H4 (cell line): ENCODE results near the gene PTPRN2. TPM values are rescaled to one million over a fixed set of nuclear protein-coding genes. Genes with fewer than 3 reads are reported as not detected.
"Not testable (repeated sequence)": the region's sequence is repeated elsewhere in the genome, so short reads cannot be mapped to it uniquely, and the experiment has no call there.

ENCODE experiments used
- DNase-seq: peaks from one replicate; pipeline ENCODE4 v3.0.0-alpha.2; 2015; ENCODE audit warnings: low spot score
- total RNA-seq: library from RNA; depleted of rRNA; stranded (reverse); fragments of >200 nt; shearing (Covaris generic); gene quantifications from 2 replicates; pipeline ENCODE4 v1.2.3, GENCODE V29; 2014

The PTPRN2 gene
- total RNA-seq, 1 experiment from 2014 or later: 0.97 TPM

DNA sequence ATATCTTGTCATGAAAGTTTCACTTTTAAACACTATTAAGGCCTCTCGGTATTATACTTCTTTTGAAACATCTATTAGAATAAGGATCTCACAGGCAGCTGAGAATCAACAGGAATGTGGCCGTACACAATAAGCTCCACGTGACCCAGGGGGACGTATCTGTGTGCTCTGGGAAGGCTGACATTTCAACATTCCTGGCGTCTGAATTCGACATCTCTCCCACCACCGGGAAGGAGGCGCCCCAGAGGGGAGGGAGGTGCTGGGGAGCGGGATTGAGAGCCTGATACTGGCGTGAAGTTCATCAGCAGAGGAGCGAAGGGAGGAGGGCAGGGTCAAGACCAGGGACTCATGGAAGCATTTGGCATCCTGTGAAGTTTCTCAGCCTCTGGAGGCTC, 849.6 kb downstream of the PTPRN2 start:
- DNase-seq: no peak

DNA sequence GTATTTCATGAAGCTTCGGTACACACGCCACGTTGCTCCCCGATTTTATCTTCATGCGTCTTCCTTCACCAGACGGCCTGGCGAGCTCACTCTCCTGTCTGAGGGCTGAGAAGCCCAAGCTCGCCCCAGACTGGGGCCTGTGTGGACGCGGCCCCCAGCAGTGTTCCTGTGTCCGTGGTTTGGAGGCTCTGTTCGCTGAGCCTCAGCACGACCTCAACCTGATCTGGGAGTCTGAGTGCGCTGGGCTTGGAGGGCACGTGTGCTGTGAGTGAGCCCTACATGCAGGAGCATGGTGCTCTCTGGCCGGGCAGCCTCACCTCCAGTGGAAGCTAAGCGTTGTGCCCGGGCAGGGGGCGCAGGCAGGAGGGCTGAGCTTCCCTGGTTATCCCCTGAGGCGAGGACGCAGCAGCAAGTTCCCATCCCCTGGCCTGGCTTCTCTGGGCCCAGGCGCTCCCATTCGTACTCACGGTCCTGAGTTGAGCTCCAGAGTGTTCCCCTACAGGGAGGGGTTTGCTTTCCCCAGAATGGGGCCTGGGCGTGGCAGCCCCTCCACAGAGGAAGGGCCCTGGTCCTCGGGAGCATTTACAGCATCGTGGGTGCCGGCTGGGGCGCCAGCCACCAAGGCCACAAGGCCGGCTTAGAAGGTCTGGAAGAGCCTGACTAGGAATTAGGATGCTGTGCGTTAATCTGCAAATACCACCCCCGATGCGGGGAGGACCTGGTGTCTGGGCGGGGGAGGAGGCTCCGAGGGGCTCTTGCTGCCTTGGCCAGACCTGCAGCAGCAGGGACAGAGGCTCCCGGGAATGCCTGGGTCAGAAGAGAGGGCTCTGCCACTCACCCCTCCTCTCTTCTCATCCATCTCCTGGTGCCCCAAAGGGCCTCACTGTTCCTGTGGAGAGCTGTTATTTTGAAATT, 850.2 kb downstream of the PTPRN2 start:
- DNase-seq: no peak

DNA sequence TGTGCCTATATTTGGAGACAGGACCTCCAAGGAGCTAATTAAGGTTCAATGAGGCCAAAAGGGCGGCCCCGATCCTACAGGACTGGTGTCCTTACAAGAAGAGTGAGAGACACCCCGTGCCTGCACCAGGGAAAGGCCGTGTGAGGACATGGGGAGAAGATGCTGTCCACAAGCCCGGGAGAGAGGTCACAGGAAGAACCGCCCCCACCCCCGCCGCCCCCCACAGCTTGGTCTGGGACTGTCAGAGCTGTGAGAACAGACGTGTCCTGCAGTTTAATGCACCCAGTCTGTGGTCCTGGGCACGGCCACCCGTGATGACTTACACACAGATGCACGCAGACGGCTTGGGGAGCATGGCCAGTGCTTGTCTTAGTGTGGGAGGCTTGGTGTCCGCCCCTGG, 851.3 kb downstream of the PTPRN2 start:
- DNase-seq: no peak

DNA sequence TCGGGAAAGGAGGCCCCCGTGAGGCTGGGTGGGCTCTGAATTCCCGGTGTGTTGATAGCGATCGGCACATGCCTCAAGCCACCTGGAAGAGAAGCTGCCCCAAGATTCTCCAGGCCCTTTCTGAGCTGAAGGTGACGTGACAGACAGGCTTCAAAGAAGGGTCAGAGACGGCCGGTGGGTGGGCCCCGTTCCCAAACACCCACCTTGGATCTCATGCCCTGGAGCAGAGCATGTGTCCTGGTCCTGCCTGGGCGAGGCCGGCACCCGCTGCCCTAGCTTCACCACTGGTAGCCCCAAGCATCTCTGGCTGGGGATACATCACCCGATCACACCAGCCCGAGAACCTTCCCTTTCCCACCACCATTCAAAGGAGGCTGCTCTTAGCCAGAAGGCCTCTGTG, 851.8 kb downstream of the PTPRN2 start:
- DNase-seq: no peak

DNA sequence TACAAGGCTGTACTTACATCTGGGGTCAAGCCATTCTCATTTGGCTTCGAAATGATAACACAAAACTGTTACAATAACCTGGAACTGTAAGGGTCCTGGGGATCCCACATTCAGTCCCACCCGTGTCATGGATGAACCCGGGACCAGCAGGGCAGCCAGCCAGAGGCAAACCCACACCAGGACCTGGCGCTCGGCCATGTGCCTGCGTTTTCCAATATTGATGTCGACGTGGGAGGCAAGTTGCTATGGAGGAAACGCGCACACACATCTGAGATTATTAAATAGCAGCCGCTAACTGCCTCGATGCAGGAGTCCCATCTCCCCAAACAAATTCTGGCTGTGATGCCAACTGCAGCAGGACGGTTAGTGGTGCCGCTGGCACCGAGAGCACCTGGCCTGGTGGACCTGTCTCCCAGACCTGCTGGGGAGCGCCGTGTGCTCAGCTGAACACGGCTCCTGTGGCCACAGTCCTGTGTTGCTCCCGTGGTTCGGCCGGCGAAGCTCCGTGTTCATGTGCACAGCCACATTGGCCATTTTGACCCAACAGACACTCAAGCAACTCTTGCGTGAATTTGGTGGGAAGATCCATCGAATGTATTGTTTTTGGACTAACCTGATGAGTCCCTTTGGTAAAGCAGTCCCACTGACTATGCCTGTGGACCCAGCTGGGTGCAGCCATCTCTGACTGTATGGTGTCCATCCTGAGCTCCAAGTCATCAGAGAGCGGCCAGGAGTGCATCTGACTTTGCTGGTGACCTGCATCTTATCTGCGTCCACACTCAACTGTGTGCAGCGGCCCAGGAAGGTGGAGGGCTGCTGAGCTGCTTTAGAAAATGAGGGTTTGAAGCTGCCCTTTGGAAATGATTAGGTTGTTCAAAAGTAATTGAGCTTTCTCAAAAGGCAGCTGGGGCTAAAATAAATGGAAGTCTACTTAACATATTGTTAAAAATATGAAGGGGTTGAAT, 852.7 kb downstream of the PTPRN2 start:
- DNase-seq: no peak

DNA sequence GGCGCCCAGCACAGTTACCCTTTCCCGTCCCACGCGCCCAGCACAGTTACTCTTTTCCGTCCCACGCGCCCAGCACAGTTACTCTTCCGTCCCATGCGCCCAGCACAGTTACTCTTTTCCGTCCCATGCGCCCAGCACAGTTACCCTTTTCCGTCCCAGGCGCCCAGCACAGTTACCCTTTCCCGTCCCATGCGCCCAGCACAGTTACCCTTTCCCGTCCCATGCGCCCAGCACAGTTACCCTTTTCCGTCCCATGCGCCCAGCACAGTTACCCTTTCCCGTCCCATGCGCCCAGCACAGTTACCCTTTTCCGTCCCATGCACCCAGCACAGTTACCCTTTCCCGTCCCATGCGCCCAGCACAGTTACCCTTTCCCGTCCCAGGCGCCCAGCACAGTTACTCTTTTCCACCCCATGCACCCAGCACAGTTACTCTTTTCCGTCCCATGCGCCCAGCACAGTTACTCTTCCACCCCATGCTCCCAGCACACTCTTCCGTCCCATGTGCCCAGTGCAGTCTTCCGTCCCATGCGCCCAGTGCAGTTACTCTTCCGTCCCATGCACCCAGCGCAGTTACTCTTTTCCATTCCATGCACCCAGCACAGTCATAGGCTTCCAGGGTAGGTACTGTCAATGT, 853.7 kb downstream of the PTPRN2 start:
- not testable (repeated sequence) for DNase-seq

DNA sequence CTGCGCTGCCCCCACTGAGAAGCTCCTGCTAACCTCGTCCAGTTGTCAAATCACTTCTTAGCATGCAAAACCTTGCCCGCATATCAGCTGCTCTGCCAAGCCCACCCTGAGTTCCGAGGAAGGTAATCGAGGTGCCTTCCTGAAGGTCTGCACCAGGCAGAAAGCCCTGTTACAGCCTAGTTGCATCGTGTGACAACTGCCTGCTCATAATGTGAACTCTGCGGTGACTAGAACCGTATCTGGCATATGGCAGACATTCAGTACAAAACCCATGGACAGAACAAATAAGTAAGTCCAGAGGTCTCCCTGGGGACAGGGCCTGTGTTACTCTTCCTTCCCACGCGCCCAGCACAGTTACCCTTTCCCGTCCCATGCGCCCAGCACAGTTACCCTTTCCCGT, 856.5 kb downstream of the PTPRN2 start:
- DNase-seq: no peak

DNA sequence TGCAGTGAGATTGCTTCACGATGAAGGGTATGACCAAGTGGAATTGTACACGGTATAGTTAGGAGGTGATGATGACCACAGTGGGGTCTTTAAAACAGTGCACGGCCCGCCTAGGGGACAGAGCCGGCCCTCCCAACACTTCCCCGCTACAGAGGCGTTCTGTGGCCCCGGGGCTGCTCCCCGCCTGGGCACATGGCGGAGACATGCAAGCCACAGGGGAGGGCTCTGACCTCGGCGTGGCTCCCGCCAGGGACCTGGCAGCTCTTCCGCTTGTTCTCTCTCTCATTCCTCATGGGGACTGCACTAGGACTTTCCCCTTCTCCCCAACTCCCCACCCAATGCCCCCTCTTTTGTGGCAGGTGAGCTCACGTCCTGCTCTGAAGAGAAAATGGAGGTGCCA, 857.0 kb downstream of the PTPRN2 start:
- DNase-seq: no peak

DNA sequence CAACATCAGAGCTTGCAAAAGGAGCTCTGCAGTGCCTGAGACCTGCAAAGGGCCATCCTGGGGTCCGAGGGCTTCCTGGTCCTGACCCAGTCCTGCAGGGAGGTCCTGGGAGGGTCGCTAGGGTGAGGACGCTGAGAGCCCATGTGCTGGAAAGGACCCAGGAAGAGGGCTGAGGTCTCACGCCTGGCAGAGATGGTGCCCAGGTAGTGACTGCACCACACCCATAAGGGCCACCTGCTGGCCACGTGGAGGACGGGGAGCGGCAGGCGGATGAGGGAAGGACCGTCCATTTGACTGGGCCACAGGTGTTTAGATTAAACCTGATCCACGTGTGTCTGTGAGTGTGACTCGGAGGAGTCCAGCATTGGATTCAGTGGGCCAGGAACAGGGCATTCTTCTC, 858.1 kb downstream of the PTPRN2 start:
- DNase-seq: no peak

DNA sequence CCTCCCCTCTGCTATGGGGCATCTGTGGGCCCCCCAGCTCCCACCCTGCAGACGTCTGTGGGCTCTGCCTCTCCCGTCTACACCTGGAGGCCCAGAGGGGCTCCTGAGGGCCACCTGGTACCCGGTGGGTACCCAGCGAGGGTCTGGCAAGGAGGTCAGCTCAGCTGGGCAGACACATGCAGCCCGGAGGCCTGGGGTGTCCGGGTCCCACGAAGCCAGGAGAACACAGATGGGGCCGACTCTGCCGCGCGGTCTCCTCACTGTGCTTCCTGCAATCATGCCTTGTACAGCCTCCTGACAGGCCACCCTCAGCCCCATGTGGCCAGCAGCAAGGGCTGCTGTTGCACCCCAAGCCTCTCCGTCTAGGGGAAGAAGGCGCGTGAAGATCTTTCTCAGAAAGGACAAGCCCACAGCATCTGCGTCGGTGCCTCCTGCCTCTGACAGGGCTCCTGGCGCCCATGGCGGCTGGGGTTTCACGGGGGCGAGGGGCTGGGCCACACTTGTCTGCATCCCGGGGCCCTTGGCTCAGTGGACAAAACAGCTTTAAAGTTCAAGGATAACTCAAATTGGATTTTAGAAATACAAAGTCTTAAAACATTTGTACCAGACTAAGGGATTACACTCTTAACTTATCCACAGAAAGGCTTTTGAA, 859.5 kb downstream of the PTPRN2 start:
- no peak for DNase-seq

DNA sequence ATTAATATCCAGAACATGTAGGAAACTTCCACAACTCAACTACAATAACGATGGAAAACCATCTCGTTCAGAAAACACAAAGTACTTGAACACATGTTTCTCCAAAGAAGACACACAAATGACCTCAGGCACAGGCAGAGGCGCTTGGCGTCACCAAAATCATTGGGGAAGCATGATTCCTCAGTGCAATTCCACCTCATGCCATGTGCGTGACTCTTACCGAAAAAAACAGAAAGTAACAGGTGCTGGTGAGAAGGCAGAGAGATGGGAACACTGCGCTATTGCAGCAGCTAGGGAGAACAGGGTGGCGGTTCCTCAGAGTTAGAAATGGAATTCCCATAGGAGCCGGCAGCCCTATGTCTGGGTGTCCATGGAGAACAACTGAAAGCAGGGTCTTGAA, 860.9 kb downstream of the PTPRN2 start:
- DNase-seq: no peak

DNA sequence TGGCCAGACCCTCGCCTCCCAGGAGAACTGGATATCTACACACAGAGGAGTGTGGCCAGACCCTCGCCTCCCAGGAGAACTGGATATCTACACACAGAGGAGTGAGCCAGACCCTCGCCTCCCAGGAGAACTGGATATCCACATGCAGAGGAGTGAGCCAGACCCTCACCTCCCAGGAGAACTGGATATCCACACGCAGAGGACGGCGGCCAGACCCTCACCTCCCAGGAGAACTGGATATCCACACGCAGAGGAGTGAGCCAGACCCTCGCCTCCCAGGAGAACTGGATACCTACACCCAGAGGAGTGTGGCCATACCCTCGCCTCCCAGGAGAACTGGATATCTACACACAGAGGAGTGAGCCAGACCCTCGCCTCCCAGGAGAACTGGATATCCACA, 862.3 kb downstream of the PTPRN2 start:
- DNase-seq: not testable (repeated sequence)

DNA sequence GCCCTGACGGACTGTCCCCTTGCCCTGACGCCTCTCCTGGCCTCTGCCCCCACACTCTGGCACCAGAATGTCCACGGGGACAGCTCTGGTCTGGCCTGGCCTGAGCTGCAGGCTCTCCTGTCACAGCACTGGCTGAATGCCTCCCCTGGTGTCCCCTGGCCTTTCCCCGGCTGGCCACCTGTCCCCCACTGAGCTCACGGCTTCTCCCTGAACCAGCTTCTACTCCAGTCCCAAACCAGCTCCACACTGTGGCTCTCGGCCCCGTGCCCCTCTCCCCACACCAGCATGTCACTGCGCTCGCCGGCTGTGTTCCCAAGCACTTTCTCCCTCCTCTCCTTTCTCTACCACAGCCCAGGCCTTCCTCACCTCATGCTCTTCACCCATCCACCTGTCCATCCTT, 864.4 kb downstream of the PTPRN2 start:
- DNase-seq: no peak

DNA sequence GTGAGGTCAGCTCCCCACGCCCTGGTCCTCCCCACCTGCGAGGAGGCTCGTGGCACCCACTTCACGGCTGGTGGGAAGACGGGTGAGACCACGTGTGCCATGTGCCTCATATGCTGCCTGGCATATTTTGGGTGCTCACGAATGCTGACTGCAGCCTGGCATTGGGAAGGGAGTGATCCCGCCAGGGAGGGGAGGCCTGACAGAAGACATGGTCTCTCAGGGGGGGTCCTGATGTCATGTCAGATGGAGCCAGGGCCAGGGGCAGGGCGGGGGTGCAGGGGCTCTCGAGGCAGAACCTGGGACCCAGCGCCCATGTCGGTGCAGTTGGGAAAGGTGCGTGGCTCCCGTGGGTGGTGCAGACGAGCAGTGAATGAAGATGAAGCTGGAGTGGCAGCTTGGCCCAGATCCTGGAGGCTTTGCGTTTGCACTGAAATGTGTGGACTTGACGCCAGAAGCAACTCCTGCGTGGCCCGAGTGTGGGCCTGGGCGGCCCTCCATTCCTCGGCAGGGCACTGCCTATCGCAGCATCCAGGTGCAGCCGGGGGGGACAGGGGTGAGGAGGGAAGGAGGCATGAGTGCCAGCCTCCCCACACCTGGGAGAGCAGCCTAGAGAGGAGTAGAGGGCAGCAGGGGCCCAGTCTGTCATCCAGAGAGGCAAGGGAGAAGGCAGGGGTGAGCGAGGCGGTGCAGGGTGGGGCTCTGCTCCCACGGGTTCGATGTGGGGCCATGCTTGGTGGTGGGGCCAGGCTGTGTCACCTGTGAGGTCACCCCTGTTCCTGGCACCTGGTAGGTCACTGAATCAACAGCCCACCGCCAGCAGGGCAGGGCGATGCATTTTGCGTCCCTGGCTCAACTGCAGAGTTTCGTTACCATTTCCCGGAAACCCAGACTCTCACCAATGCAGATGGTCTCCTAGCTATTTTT, 865.2 kb downstream of the PTPRN2 start:
- DNase-seq: no peak

DNA sequence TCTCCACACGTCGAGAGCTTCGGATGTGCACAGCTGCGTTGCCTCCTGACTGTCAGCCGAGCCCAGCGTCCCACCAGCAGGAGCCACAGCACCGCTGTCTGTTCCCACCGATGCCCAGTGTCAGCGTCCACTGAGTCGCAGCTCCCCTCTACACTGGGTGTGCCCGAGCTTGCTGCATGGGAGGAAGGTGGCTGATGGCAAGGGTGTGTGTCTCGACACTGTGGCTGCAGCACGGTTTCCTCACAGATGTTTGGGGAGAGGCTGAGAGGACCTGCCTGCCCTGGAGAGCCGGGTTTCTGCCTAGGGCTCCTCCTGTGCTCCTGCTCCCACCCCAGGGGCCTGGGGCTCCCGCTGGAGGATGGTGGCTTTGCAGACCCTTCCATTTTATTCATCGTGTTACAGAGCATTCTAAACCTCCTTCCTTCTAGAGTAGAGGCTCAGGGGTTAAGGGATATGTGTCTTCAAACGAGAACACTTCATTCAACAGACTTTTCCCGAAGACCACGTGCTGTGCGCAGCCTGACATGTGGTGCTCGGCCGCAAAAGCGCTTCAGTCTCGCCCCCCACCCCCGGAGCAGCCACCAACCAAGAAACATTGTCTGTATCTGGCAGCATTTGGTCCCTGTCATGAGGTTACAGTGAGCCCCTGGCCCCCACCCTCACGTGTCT, 866.0 kb downstream of the PTPRN2 start:
- no peak for DNase-seq

DNA sequence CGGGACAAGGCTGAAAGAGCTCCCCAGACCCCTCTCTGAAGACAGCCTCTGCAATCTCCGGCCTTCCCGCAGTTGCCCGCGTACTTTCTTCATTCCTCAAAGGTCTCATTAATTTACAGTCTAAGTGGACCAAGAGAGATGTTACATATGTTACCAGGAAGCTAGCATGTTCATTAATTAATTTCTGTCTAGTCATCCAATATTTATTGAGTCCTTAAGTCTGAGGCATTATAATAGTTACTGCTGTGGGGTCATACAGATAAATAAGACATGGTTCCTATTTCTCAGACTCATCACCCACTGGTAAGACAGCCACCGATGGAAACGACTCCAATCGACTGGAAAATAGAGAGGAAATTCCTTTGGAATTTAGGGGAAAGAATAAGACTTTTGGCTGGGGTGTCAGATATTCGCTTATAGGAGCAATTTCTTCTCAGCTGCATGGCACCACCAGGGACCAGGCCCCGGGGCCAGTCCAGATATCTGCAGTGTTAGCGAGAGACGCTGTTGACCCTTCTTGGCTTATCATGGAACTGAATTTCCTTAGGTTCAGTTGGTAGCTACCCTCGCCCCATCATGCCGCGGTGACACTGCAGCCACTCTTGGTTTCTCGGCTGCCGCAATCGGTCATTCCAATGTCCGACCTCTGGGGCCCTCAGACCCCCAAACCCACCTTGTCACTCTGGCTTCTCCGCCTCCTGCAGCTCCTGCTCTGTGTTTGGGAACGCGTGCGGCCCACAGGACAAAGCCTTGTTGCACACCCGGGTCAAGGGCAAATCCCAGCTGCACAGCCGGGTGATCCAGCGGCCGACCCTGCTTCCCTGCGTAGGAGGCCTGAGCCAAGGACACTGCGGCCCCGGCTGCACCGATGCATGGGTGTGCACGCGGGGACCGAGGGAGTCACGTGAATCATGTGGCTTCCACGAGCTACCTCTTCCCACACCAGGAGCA, 867.6 kb downstream of the PTPRN2 start:
- DNase-seq: no peak

DNA sequence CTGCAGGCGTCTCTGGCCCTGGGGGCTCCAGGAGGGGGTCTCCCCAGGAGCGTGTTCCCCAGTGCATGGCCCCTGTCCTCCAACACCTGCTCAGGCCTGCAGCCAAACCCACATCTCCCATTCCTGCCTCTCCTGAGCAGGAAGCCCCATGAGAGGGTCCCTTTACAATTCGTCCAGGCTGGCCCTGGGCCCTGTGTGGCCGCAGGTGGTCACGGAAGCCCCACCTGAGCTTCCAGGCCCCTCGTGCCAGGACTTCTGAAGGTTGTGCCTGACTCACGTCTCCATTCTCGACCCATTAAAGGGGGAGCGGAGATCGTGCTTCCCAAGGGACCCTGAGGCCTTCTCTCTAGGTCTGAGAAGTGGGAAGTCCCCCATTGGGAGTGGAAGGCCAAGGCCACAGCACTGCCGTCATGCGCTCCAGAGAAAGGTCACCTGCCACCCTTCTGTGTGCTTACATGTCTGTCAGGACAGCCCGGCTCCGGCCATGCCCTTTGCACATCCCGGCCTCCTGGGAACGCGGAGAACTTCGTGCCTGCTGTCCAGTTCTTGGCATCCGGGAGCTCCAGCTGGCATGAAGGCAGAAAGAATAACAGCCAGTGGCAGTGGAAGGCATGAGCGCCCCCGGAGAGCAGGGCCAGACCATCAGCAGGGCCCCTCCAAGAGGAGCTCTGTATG, 868.5 kb downstream of the PTPRN2 start:
- DNase-seq: no peak

DNA sequence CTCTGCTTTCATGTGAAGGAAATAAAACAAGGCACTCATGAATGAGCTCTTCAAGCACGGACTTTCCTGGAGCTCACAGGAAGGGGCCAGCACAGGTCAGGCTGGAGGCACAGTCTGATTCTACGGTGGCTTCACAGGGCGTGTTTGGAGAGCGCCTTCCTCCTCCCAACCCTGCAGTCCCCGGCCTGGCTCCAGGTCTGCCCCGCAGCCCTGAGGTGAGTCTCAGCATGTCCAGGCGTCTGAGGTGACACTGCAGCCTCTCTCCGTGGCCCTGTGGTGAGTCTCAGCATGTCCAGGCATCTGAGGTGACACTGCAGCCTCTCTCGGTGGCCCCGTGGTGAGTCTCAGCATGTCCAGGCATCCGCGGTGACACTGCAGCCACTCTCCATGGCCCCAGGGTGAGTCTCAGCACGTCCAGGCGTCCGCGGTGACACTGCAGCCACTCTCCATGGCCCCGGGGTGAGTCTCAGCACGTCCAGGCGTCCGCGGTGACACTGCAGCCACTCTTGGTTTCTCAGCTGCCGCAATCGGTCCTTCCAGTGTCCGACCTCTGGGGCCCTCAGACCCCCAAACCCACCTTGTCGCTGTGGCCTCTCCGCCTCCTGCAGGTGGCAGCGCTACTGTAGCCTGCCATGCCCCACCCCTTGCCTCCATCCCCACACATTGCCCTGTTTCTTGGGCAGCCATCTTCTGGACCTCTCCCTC, 869.2 kb downstream of the PTPRN2 start:
- DNase-seq: no peak
